Limb (tissue), 2 donors: ENCODE measurements around the gene PBX1.

ENCODE experiments used
- DNase-seq, 2 donors: peaks; one replicate each; pipeline ENCODE4 v3.0.0-alpha.2; 2016; ENCODE audit errors: extremely low spot score in 2 of 2

Gene PBX1

GRCh38 chr1:164667600-164667999, 108.6 kb downstream of the PBX1 start:
- DNase-seq: no peak

GRCh38 chr1:164668491-164669400, 109.8 kb downstream of the PBX1 start:
- no peak for DNase-seq

- no peak for DNase-seq
Measured at GRCh38 chr1:164670026-164670425, 111.0 kb downstream of the PBX1 start.

- DNase-seq: no peak
Measured at GRCh38 chr1:164670786-164671185, 111.8 kb downstream of the PBX1 start.

GRCh38 chr1:164671323-164671965, 112.5 kb downstream of the PBX1 start:
- no peak for DNase-seq

- DNase-seq: no peak
Measured at GRCh38 chr1:164671966-164672571, 113.1 kb downstream of the PBX1 start.

- no peak for DNase-seq
Measured at GRCh38 chr1:164672588-164672987, 113.6 kb downstream of the PBX1 start.

GRCh38 chr1:164673584-164674214, 114.7 kb downstream of the PBX1 start:
- no peak for DNase-seq

- DNase-seq: no peak
Measured at GRCh38 chr1:164675342-164675904, 116.4 kb downstream of the PBX1 start.

- no peak for DNase-seq
Measured at GRCh38 chr1:164678136-164678700, 119.2 kb downstream of the PBX1 start.

- no peak for DNase-seq
Measured at GRCh38 chr1:164682570-164682969, 123.6 kb downstream of the PBX1 start.

- no peak for DNase-seq
Measured at GRCh38 chr1:164683235-164683634, 124.3 kb downstream of the PBX1 start.

- DNase-seq: no peak
Measured at GRCh38 chr1:164685266-164686035, 126.5 kb downstream of the PBX1 start.

- no peak for DNase-seq
Measured at GRCh38 chr1:164687777-164688176, 128.8 kb downstream of the PBX1 start.

GRCh38 chr1:164688791-164689190, 129.8 kb downstream of the PBX1 start:
- no peak for DNase-seq

GRCh38 chr1:164689672-164690511, 130.9 kb downstream of the PBX1 start:
- no peak for DNase-seq

GRCh38 chr1:164692420-164692819, 133.4 kb downstream of the PBX1 start:
- DNase-seq: no peak

- no peak for DNase-seq
Measured at GRCh38 chr1:164693564-164694359, 134.8 kb downstream of the PBX1 start.

- no peak for DNase-seq
Measured at GRCh38 chr1:164694505-164694904, 135.5 kb downstream of the PBX1 start.
